Transverse colon (tissue), 3 donors: Measurements from ENCODE around the gene SPOCK3.

ENCODE experiments used
- CTCF ChIP-seq, 5 experiments: fragments of 200-600 bp in 3 of 5; fragments of 450-650 bp in 2 of 5; sonication (generic) in 3 of 5; IDR thresholded peaks; 1 replicate in 2 of 5; 2 replicates in 3 of 5; pipeline ENCODE4 v1.5.1; 2016 to 2017; ENCODE audit warnings: antibody characterized with exemption in 5 of 5, inconsistent platforms in 3 of 5, mild to moderate bottlenecking in 2 of 5, moderate library complexity in 1 of 5
- POLR2A ChIP-seq: fragments of 450-650 bp; IDR thresholded peaks from one replicate; pipeline ENCODE4 v1.6.1; 2016; ENCODE audit warnings: antibody characterized with exemption, mild to moderate bottlenecking, moderate library complexity

- TF ChIP-seq CTCF (IDR thresholded peaks at IDR 0.05): no peak
- no peak for TF ChIP-seq POLR2A
Observed at GRCh38 chr4:167216783-167217182, 17.5 kb downstream of the SPOCK3 start.
